Testis (tissue), 3 donors: ENCODE measurements around the gene NTF4. TPM values are rescaled to one million over a fixed set of nuclear protein-coding genes. Genes with fewer than 3 reads are reported as not detected.
A peak's percentile ranks its signal among the peaks of the same experiment; 100 is the strongest.

Experiments used
- DNase-seq: peaks from one replicate; pipeline ENCODE4 v3.0.0-alpha.2; 2019
- H3K27ac ChIP-seq, 2 donors: fragments of 200-600 bp; sonication (generic); one replicate each; pipeline ENCODE4 v1.5.1; 2019
- H3K27me3 ChIP-seq: fragments of 200-600 bp; sonication (generic); one replicate; pipeline ENCODE4 v1.5.1; 2019
- H3K36me3 ChIP-seq: fragments of 200-600 bp; sonication (generic); one replicate; pipeline ENCODE4 v1.5.1; 2017; ENCODE audit warnings: low read depth; ENCODE audit errors: missing control alignments
- H3K4me1 ChIP-seq: fragments of 200-600 bp; sonication (generic); one replicate; pipeline ENCODE4 v1.5.1; 2019
- H3K4me3 ChIP-seq, 2 donors: fragments of 200-600 bp; sonication (generic); one replicate each; pipeline ENCODE4 v1.5.1; 2017 to 2019
- H3K9me3 ChIP-seq: fragments of 200-600 bp; sonication (generic); one replicate; pipeline ENCODE4 v1.5.1; 2017
- POLR2A ChIP-seq: fragments of 450-650 bp; IDR thresholded peaks from one replicate; pipeline ENCODE4 v1.6.1; 2017; ENCODE audit warnings: antibody characterized with exemption, mild to moderate bottlenecking, moderate library complexity
- WGBS, 2 donors: methylation state at CpG; one replicate each; pipeline ENCODE4 v1.1.5; 2018; 5-methylcytosine and 5-hydroxymethylcytosine counted together
- intact Hi-C: fragments of 100-400 bp; cut with DNase I; formaldehyde crosslinking; loops from one replicate; pipeline ENCODE4 v1.15.1; 2023; ENCODE audit warnings: low total_unique reads
- polyA plus RNA-seq: library from polyadenylated mRNA; stranded (reverse); fragments of 350-450 nt; fragmentation: Illumina TruSeq; extraction: RNeasy Lipid Tissue Mini Kit (QIAGEN cat#74804); gene quantifications from one replicate; pipeline ENCODE4 v1.2.3, GENCODE V29; 2014; ENCODE audit warnings: low read depth, low replicate concordance; ENCODE audit not compliant: insufficient read depth
- total RNA-seq, 2 donors: library from RNA; depleted of rRNA; stranded (reverse); fragments of >200 nt; gene quantifications; one replicate each; pipeline ENCODE4 v1.2.3, GENCODE V29; 2016
- TF ChIP-seq, protein P1 (sequence below), 3 experiments: fragments of 450-650 bp in 2 of 3; fragments of 200-600 bp in 1 of 3; sonication (generic) in 1 of 3; IDR thresholded peaks; one replicate each; pipeline ENCODE4 v1.5.1; 2016 to 2019; ENCODE audit warnings: antibody characterized with exemption in 3 of 3, mild to moderate bottlenecking in 2 of 3, moderate library complexity in 1 of 3

NTF4 gene
- total and polyA plus RNA-seq, 3 donors from 2014 or later, result 0.31 to 0.55 (median 0.49) TPM

DNA sequence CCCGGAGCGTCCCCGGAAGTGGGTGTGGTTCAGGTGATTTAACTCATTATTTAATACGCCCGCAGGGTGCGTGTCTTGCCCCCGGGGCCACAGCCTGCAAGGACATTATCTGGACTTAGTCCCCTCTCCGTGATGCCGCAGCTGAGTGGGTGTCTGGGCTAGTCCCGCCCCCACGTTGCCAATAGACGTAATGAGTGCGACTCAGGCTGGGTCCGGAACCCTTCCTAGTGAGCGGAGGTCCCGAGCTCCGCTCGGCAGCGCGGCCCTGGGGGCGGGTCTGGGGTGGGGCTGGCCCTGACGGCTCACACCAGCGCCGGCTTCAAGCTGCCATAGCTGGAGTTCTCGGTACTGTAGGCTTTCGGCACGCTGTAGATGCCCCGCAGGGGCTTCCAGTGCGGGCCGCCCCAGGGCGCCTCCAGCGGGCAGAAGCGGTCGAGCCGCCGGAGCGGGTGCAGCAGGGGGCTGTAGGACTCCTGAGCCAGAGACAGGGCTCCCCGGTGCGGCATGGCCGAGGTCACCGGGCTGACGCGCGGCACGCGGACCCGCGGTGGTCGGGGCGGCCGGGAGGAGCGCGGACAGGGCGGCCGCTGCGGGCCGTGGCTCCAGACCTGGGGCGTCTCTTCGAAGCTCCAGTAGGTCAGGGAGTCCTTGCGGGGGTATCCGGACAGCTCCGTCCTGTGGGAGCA, 46.8 kb downstream of the NTF4 start:
- 2 to 3% methylated on average over 8 to 62 of the region's 62 CpGs for WGBS, 2 donors
- Histone ChIP-seq H3K9me3 (no peaks in the 10 kb centered on the region), H3K4me3 (peak overlapping the region; percentile 31 to 59), H3K36me3 (no peaks in the 10 kb centered on the region), H3K27me3 (no peaks in the 10 kb centered on the region), H3K27ac (no peak overlapping the region), H3K4me1 (peaks cover 16% of the 10 kb centered on the region)
- TF ChIP-seq, protein P1, sequence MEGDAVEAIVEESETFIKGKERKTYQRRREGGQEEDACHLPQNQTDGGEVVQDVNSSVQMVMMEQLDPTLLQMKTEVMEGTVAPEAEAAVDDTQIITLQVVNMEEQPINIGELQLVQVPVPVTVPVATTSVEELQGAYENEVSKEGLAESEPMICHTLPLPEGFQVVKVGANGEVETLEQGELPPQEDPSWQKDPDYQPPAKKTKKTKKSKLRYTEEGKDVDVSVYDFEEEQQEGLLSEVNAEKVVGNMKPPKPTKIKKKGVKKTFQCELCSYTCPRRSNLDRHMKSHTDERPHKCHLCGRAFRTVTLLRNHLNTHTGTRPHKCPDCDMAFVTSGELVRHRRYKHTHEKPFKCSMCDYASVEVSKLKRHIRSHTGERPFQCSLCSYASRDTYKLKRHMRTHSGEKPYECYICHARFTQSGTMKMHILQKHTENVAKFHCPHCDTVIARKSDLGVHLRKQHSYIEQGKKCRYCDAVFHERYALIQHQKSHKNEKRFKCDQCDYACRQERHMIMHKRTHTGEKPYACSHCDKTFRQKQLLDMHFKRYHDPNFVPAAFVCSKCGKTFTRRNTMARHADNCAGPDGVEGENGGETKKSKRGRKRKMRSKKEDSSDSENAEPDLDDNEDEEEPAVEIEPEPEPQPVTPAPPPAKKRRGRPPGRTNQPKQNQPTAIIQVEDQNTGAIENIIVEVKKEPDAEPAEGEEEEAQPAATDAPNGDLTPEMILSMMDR (IDR thresholded peaks at IDR 0.05), result peak; percentile 5 to 32 (median 8)
- no peak for TF ChIP-seq POLR2A
- intact Hi-C loops, result no loop called here
- DNase-seq, result peak; percentile 30

DNA sequence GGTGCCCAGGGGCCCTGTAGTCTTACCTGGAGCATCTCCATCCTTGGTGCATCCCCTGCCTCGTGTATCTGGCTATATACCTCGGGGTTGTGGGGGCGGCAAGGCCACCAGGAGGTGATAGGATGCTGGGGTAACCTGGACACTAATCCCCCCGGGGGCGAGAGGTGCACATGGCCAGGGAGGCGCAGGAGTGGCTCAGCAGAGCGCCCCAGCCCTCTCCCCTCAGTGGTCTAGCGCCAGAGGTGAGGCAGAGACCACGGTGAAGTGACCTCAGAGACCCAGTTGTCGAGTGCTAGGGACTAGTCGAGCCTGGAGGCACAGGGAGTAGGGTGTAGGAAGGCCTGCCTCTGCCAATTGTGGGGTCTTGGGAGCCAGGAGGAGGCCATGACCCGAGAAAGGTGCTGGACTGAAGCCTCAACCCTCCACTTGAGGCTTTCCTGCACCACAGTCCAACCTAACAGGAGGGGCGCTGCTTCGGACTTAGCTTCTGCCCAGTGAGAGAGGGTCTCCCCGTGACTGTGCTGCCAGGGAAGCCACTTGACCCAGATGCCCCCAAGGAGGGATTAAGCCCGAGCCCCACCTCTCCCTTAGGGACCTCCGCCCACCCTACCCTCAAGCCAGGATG, 47.5 kb downstream of the NTF4 start, which contains the start of gene LHB:
Gene LHB (minus strand): TSS at position 51 of the 625 bp plus-strand sequence. CDS start 10 bp downstream, at position 41.
- peak within 1 kb of the TSS; percentile 31 to 59 for H3K4me3 ChIP-seq
- no peak within 1 kb of the TSS for H3K27ac ChIP-seq
- no peak for DNase-seq
- H3K27me3 ChIP-seq, result no peaks in the 10 kb centered on the region
- intact Hi-C loops, result no loop called here
- no peaks in the 10 kb centered on the region for H3K9me3 ChIP-seq
- TF ChIP-seq, protein P1 (IDR thresholded peaks at IDR 0.05), result no peak
- TF ChIP-seq POLR2A, result no peak
- peaks cover 16% of the 10 kb centered on the region for H3K4me1 ChIP-seq
- H3K36me3 ChIP-seq, result no peaks in the 10 kb centered on the region
- WGBS, 2 donors, result 63 to 65% methylated on average over 15 to 17 of the region's 17 CpGs

DNA sequence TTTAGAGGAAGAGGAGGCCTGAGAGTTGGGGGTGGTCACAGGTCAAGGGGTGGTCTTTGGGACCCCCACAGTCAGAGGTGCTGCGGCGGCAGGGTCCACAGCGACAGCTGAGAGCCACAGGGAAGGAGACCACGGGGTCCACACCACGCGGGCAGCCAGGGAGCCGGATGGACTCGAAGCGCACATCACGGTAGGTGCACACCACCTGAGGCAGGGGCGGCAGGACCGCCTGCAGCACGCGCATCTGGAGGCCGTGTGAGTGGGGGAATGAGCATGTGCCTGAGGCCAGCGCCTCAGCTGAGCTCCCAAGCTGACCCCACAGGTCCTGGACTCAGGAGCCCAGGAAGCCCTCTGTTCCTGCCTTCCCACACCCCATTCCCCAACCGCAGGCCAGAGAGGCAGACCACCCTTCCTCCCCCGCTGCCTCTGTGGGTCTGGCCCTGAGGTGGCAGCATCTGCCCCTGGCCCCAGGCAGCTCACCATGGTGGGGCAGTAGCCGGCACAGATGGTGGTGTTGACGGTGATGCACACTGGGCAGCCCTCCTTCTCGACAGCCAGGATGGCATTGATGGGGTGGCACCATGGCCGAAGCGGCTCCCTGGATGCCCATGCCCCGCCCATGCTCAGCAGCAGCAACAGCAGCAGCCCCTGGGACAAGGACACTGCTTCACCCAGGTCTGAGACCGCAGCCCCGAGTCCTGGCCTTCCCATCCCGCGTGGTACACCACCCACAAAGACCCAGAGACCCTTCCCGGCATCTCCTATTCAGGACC, 48.4 kb downstream of the NTF4 start:
- H3K27me3 ChIP-seq, result no peaks in the 10 kb centered on the region
- H3K27ac ChIP-seq, result no peak overlapping the region
- no peak for TF ChIP-seq POLR2A
- TF ChIP-seq, protein P1 (IDR thresholded peaks at IDR 0.05), result no peak
- WGBS, 2 donors, result 90 to 93% methylated on average over 9 to 29 of the region's 29 CpGs
- no peak for DNase-seq
- H3K36me3 ChIP-seq, result no peaks in the 10 kb centered on the region
- intact Hi-C loops, result no loop called here
- no peak overlapping the region for H3K4me3 ChIP-seq
- H3K9me3 ChIP-seq, result no peaks in the 10 kb centered on the region
- H3K4me1 ChIP-seq, result peaks cover 16% of the 10 kb centered on the region

DNA sequence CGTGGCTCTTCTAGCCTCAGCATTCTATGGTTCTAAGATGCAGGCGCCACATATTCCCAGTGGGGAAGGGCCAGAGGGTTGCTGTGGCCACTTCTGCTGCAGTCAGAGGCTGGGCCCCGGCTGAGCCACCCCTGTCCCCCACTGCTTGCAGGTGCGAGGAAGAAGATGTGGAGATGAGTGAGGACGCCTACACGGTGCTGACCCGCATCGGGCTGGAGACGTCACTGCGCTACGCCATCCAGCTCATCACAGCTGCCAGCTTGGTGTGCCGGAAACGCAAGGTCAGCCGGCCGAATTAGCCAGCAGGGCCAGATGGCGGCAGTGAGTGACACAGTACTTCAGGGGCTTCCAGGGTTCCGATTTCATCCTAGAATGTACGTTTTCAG, 49.8 kb downstream of the NTF4 start:
- 96% methylated on average over 18 of the region's 18 CpGs; no CpG with 5 or more reads in 1 of the 2 donors for WGBS, 2 donors
- intact Hi-C loops, result no loop called here
- no peak for TF ChIP-seq POLR2A
- TF ChIP-seq, protein P1 (IDR thresholded peaks at IDR 0.05), result no peak

More for the DNA sequence above, 49.8 kb downstream of the NTF4 start:
- Histone ChIP-seq H3K27me3 (no peaks in the 10 kb centered on the region), H3K36me3 (no peaks in the 10 kb centered on the region), H3K4me1 (peaks cover 16% of the 10 kb centered on the region), H3K9me3 (no peaks in the 10 kb centered on the region), H3K27ac (no peak overlapping the region), H3K4me3 (no peak overlapping the region)
- no peak for DNase-seq
